NCI-H774 (cell line): Measurements from ENCODE around the gene RASGRF1.
"Not testable (repeated sequence)": the region's sequence is repeated elsewhere in the genome, so short reads cannot be mapped to it uniquely, and the experiment has no call there.

Experiments used
- DNase-seq: peaks from one replicate; lab custom pipeline; 2025; lab: John Stamatoyannopoulos, UW

RASGRF1 gene

GRCh38 chr15:79036323-79036722 is 54.3 kb downstream of the RASGRF1 start:
- no peak for DNase-seq

- no peak for DNase-seq
Observed at GRCh38 chr15:79035814-79036213, 54.8 kb downstream of the RASGRF1 start.

- no peak for DNase-seq
Observed at GRCh38 chr15:79035111-79035601, 55.4 kb downstream of the RASGRF1 start.

GRCh38 chr15:79034284-79034683 is 56.3 kb downstream of the RASGRF1 start:
- DNase-seq: no peak

GRCh38 chr15:79032656-79033055 is 57.9 kb downstream of the RASGRF1 start:
- no peak for DNase-seq

GRCh38 chr15:79031821-79032220 is 58.8 kb downstream of the RASGRF1 start:
- DNase-seq: no peak

- DNase-seq: no peak
Observed at GRCh38 chr15:79031201-79031600, 59.4 kb downstream of the RASGRF1 start.

GRCh38 chr15:79030470-79030869 is 60.1 kb downstream of the RASGRF1 start:
- DNase-seq: no peak

GRCh38 chr15:79028411-79028964 is 62.1 kb downstream of the RASGRF1 start:
- no peak for DNase-seq

- no peak for DNase-seq
Observed at GRCh38 chr15:79027532-79028410, 62.8 kb downstream of the RASGRF1 start.

- no peak for DNase-seq
Observed at GRCh38 chr15:79025802-79026201, 64.8 kb downstream of the RASGRF1 start.

- DNase-seq: no peak
Observed at GRCh38 chr15:79025201-79025600, 65.4 kb downstream of the RASGRF1 start.

GRCh38 chr15:79024493-79024892 is 66.1 kb downstream of the RASGRF1 start:
- DNase-seq: not testable (repeated sequence)

GRCh38 chr15:79023918-79024317 is 66.7 kb downstream of the RASGRF1 start:
- no peak for DNase-seq

GRCh38 chr15:79023546-79023890 is 67.1 kb downstream of the RASGRF1 start:
- no peak for DNase-seq

GRCh38 chr15:79018960-79019359 is 71.6 kb downstream of the RASGRF1 start:
- DNase-seq: no peak

GRCh38 chr15:79017953-79018352 is 72.6 kb downstream of the RASGRF1 start:
- no peak for DNase-seq

GRCh38 chr15:79016527-79017170 is 73.9 kb downstream of the RASGRF1 start:
- no peak for DNase-seq

GRCh38 chr15:79015416-79015815 is 75.2 kb downstream of the RASGRF1 start:
- DNase-seq: no peak

GRCh38 chr15:79010278-79010677 is 80.3 kb downstream of the RASGRF1 start:
- no peak for DNase-seq

GRCh38 chr15:79009379-79009778 is 81.2 kb downstream of the RASGRF1 start:
- no peak for DNase-seq

GRCh38 chr15:79008659-79009058 is 81.9 kb downstream of the RASGRF1 start:
- DNase-seq: no peak

- no peak for DNase-seq
Observed at GRCh38 chr15:79007066-79007465, 83.5 kb downstream of the RASGRF1 start.
